ENCODE data around the gene COL4A2.

COL4A2 gene

DNA sequence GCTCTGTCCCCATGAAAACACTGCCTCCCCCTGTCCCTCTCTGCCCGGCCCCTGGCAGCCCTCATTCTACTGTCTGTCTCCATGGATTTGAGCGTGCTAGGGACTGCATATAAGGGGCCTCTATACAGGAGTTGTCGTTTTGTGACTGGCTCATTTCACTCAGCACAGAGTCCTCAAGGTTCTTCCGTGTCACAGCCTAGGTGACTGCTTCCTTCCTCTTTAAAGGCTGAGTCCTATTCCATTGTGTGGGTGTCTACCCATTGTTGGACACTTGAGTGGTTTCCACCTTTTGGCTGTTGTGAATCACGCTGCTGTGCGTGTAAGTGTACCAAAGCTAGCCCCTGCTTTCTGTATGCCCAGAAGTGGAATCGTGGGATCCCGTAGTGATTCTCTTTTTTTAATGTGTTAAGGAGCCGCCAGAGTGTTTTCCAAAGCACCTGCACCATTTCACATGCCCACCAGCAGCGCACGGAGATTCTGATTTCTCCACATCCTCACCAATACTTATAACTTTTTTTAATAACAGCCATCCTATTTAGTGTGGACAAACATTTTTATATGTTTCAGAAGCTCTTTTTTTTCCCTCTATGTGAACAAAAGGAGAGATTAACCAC lies 116.7 kb downstream of the COL4A2 start:
- DNase-seq: no peak

DNA sequence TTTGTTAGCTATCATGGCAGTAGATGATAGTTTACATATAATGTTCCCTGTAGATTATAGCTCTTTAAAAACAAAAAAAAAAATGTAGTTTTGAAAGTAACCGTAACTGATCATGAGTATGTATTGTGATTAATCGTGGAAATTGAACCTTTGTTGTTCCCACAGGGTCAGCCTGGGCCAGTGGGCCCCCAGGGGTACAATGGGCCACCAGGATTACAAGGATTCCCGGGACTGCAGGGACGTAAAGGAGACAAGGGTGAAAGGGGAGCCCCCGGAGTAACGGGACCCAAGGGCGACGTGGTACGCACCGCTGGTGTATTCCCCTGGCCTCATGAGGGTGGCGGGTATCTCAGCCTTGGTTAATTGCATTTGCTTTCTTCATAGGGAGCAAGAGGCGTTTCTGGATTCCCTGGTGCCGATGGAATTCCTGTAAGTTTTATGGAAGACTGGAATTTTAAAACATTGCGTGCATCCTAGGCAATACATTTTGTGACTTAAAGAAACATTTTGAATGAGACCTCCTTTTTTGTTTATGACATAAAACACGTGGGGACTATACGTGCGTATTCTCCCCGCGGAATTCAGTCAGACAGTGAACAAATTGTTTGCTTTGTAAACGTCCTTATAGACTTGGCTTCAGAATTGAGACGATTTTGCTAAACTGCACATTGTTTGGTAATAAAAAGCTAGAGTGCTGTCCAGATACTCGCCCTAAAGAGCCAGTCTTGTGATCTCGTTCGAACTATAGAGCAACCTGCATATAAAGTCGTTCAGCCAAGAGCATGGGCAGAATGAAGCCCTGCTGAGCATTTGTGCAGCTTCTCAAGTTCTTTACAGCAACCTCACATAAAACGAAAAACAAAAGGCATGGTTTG lies 117.7 kb downstream of the COL4A2 start:
- no peak for DNase-seq

DNA sequence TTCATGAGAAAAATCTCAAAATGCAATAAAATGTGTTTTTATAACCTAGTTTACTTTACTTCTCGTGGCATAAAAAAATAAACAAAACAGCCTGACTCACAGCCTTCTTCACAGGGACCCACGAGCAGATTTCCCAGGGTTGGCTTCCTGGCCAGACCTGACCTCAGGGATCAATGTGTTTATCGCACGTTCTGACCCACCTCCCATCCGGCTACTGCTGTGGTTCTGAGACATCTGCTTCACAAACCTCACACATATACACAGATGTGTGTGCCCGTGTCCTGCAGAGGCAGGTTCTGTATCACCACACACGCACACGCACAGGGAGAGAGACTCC lies 118.3 kb downstream of the COL4A2 start:
- DNase-seq: no peak

DNA sequence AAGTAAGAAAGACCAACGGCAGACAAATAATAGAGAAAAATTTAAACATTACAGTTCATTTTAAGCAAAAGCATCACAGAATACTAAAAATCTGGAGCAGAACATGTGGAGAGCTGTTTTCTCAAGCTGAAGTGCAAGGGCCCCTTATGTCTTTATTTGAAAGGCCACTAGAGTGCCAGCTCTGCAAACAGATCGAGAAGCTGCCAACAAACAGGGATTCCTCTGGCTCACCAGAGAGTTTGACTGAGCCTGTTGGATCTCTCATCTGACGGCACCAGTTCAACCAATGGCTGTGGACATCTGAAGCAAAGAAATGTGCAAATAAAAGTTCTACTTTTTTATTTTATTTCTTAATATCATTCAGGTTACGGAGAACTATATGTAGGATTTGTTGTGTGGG lies 119.7 kb downstream of the COL4A2 start:
- DNase-seq: no peak

DNA sequence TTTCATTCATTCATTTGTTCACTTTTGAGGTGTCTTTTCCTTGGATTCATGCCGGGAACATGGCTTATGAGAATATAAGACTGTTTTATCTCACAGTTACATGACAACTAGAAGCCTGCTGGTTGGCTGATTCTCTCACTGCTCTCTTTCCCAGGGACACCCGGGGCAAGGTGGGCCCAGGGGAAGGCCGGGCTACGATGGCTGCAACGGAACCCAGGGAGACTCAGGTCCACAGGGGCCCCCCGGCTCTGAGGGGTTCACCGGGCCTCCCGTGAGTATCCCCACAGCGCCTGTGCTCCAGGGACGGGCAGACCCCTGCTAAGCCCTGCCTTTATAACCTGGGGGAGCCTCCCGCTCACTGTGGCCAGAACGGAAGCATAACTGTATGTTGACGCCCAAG lies 121.2 kb downstream of the COL4A2 start:
- no peak for DNase-seq

DNA sequence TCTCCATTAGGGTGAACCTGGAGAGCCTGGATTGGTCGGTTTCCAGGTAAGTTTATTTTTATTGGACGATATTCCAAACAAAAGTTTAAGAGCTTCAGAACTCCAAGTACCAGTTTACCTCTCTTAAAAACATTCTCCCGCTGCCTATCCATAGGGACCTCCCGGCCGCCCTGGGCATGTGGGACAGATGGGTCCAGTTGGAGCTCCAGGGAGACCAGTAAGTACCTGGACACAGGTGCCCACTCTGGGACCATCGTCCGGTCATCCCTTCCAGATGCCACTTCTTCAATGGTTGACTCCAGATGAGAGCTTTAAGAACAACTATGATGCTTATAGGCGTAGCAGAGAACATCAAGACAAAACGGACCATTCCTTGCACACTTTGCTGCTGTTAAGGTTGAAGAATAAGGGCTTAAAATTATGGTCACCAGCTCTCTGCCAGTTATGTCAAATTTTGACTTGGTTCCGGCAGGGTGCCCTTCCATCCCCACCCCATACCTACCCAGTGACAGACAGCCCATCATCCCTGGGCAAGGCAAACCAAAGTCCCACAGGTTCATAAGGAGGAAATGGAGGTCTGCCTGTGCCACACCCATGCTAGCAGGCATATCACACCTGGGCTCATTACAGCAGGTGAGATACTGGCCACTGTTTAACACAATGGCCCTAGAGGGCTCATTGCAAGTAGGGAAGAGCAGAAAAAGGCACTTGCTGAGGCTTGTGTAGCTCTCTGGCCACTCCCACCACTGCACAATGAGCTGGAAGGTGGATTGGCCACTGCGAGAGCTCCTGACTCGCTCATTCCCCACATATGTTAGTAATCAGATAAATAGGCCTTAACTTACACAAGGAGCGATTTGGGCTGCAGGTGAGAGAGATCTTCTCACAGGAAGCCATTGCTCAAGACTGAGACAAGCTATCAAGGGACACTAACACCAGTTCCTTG lies 123.6 kb downstream of the COL4A2 start:
- DNase-seq: no peak

DNA sequence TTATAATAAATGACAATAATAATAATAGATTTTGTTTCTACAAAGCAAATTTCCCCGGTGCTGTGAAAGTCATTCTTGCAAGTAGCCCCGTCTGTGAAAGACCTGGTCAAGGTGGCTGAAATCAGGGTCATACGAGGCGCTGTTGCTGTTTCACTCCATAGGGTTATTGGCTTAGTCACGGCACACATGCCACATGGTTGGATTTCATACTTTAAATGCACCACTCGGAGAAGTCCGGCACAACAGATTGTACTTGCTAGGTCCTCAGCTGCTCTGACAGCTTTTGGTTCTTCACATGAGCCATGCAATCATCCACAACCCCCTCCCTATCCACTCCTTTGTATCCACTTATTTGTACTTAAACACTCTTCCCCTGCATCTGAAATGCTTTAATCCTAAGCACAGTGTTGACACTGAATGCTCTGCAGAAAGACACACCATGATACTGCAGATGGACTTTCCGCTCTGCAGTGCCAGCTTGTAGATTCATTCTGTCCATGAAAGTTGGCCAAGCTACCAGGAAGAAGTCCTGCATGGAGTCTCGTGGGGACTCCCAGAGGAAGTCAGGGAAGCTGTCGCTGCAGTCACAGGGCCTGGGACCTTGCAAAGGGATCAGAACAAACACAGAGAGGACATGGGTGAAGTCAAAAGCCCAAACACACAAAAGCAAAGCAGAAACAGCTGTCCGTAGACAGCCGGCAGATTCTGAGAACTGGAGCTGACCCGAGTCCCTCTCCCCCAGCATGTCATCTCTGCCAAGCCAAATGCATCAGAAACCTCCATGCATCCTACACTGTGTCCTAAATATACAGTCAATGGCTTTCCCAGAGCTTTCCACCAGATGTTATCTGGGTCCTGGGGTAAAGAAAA lies 124.6 kb downstream of the COL4A2 start:
- peak in 1 of 2 experiments; percentile 4 for DNase-seq

DNA sequence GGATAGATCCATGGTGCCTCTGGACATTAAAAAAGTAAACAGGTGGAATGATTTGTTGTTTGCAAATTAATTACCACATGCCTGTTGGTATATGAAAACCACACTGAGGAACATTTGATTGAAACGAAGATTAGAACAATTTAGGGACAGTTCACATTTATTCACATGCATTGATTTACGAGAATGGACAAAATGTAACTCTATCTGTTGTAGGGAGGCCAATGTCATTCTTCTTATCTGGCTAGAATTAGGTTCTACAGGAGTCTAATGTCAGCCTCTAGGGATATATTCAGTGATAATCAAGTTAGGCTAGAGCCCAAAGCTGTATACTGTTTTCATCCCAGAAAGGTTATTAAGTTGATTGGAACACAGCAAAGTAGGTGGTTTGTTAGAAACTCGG lies 125.4 kb downstream of the COL4A2 start:
- DNase-seq: no peak

DNA sequence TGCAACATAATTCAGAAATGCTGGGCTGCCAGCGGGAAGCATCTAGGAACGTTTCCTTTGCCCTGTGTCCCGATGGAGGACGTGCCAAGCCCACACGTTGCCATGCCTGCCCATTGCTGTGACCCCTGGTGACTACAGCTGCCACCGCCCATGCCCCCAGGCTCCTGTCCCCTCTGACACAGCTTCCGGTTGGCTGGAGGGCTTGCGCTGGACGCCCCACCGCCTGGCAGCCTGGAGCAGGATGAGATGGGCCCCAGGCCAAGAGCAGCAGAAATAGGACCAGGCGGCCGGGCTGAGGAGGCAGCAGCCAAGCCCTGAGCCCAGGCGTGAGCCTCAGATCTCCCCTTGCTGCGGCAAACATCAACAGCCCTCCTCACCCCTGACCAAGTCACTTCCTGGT lies 125.9 kb downstream of the COL4A2 start:
- DNase-seq: no peak

DNA sequence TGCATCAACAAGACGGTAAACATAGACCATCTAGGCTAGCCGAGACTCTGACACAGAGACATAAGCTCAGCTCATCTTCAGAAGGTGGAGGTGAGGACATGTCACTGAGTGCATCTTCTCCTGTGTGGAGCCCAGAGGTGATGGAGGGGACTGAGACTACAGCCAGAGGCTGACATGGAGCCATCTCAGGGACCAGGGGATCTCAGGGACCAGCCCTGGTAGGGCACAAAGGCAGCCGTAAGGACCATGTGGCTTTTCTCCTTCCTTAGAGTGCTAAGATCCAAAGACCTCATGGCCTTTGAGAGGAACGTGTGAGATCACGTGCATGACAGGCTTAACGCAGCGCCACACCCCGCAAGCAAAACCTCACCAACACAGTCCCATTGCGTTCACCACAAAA lies 127.5 kb downstream of the COL4A2 start:
- no peak for DNase-seq

DNA sequence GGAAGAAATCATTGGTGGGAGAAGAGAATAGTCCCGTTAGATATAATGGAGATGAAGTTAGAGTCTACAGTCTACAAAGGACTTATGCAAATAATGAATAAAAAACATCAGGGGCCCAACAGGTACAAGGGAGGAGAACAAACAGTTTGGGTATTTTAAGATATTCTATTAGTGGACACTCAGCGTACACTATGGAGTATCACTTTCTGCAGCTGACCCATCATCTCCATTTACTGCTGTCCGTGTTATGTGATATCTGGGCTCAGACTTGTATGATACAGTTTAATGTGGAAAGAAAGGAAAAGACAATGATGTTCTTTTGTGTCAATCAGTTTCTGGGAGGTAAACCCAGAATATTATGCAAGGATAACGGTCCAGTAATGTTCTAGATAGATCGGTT lies 128.2 kb downstream of the COL4A2 start:
- no peak for DNase-seq

DNA sequence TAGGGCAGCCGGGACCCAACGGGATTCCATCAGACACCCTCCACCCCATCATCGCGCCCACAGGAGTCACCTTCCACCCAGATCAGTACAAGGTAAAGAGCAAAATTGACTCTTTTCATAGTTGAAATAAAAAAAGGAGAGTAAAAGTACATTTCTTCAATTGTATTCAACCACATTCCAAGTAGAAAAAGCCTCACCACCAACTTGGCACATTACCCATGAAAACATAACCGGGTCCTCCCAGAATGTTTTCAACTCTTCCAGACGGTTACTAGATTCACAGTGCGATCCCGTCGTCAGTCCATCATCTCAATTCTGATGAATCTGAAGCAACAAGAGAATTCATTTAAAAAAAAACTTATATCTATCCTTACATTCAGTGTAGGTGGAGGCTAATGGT lies 129.2 kb downstream of the COL4A2 start:
- no peak for DNase-seq

DNA sequence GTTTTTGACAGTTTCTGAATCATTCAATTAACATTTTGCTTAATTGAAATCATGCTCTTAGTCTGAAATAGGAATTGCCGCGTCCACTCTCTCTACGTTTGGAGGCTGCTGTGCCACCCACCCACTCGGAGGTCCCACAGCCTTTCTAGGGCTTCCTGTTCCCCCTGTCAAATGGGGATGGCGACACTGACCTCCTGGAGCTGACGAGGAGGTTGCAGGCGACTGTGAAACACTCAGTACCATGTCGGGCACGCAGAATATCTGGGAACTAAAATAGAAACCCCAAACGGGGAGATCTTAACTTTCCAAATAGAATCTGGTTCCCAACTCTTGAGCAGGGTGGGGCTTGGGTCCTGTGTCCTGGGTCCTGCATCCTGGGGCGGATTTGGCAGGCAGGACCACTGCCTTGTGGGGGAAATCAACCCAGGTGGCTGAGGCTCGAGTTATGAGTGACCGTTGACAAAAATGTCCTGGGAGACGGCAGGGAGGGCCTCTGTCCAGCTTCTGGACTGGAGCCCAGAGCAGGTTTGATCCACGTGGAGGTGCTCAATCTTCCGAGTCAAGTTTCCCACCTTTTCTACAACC lies 129.8 kb downstream of the COL4A2 start:
- no peak for DNase-seq

DNA sequence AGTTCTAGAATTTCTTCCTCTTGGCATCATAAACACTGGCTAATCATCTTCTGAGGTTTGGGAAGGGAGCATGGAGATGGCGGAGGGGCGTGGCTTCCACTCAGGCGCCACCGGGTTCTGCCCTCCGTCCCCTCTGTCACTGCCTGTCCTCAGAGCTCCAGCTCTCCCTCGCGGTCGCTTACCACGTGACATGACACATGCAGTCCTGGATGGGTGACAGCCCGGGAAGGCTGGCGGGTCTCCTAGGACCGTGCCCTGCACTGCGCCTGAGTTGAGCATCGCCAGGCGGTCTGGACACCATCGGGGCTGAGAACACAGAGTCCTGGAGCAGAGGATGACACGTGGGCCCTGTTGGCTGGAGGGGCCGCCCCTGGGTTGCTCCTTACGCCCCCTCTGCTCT lies 131.1 kb downstream of the COL4A2 start:
- no peak for DNase-seq

DNA sequence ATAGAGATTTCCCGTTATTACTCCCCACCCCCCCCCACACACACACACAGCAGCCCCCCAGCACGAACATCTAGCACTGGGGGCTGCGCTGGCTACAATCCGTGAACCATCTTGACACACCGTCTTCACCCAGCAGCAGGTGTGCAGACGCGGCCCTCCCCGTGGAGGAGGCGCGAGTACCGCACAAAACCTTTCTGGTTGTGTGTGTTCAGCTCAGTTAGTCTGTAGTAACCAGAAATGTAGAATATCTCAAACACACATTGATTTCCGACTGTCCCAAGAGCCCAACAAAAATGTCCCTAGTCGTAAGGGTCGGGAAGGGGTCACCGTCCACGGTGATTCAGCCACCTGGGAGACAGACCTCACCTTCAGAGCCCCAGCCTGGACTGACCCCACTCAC lies 131.7 kb downstream of the COL4A2 start:
- DNase-seq: no peak

DNA sequence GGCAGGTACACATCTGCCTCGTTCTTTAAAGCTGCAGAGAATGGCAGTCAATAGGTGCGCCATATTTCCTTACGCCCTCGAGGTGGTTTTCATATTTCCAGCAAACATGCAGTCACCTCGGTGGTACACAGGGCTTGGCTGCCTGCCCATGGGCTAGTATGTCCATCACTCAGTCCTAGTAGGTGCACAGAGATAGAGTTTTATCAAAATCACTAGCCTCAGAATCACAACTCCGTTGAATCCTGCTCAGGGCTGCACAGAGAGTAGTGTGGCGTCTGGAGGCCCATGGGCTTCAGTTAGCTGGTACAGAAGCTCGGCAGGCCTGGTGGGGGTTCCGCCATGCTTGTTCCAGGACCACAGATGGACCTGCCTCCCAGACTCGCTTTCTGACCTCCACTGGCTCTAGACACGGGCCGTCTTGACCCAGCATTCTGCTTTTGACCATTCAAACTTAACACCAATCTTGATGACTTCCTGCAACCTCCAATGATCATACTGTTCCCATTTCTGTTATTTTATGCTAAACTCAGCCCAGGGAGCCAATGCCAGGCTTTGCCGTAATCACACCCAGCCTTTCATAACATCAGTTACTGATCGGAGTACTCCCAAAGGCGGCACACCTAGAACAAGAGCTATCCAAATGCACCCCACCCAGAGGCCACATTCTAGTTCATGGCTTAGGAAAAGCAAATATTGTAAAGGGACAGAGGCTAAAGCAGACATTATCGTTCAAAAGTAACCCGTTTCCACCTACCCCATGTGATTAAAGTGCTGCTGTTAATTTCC lies 134.1 kb downstream of the COL4A2 start:
- DNase-seq: no peak

DNA sequence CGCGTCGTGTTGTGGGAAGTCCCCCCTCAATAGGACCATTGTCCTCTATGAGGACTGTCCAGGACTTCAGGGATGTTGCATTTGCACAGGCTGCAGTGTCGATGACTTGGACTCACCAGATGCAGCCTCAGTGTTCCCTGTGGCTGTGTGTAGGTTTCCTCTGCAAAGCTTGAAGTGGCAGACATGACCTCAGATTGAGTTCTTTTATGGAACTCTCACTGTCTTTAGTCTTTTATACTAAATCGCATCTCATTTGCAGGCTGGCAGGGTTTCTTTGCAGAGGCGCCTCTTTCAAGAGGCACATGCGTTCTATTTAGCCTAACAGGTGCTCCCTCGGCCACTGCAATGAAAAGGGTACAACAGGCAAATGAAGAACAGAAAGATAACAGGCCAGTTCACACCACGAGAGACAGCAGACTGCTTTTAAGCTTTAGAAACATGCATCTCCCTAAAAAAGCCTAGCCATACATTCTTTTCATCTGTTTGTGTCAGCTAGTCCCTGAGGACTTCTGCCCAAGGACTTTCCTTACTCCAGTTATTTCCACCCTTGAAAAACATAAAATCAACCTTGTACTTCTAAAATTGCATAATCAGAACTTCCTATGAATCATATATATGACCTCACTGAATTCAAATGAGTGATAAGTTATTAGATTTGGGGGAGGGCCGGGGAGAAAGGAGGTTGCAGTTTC lies 136.0 kb downstream of the COL4A2 start:
- DNase-seq: no peak

DNA sequence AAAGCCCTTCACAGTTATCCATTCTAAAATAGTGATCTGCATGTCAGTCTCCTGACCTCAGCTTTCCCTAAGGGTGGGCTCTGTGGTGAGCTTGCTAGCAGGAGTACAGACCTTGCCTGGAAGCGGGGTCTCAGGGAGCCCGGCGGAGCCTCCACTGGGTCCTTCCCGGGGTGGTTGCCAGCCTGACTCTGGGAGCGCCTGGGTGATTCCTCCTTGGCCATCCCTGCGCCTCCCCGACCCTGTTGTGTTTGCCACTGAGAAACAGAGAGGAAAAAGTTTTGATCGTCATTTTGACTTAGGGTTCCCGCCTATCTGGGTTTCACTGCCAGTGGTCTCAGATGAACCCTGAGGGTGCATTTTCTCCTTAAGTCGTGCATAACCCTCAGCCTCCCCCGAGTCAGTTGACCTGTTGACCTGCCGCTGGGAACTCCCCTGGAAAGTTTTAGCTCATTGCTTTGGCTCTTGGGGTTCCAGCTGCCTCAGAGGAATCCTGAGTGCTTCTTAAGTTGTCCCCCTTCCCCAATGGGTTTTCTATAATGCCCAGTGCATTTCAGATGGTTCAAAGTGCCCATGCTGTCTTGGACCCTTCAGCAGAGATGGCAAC lies 136.6 kb downstream of the COL4A2 start:
- DNase-seq: no peak

DNA sequence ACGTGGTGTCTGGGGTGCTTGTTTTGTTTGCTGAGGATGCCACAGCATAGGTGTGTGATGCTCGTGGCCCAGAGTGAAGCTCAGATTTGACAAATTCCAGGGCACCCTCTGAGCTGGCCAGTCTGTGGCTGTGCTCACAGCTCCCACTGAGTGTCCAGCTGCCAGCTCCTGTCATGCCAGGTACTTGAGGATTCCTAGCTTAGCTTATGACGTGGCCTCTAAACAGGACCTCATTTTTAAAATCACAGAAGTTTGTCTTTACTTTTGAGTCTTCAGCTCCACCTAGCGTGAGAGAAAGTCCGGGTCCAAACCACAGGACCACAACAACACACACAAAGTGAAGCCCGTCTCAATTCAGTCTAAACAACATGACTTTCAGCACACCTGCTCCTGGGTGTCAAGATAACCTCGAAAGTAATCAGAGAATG lies 137.2 kb downstream of the COL4A2 start:
- DNase-seq: no peak

DNA sequence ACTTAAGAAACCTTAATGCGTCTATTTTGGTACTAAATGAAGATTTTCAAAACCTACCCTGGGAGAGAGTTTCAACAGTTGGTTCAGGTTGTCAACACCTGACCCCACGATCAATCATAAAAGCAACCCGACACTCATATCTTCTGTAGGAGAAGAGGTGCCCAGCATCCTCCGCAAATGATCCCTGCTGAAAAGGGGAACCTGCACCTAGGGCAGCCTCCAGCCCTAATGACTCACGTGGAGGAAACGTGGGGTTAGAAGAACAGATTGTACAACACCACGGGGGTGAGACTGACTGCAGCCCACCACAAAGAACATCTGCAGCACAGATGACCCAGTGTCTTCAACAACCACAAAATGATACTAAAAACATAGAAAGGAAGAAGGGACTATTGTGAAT lies 138.1 kb downstream of the COL4A2 start:
- DNase-seq: no peak
